K562 (cell line): ENCODE data around the gene PLCB3. TPM values are rescaled to one million over a fixed set of nuclear protein-coding genes. Genes with fewer than 3 reads are reported as not detected.
A peak's percentile ranks its signal among the peaks of the same experiment; 100 is the strongest.

Experiments used
- ATAC-seq: fragments of 200-7000 bp; cut with Tn5 transposase; 3 replicates; pipeline ENCODE4 v1.9.1; 2020; ENCODE audit warnings: moderate library complexity
- BruUV-seq: library from RNA; stranded (reverse); fragments of 400-500 nt; replicated peaks from 2 replicates; lab custom pipeline; 2021; lab: Mats Ljungman, UMichigan
- CTCF ChIA-PET: fragments of 300-600 bp; formaldehyde crosslinking; extraction: SDS; loops from one replicate; lab custom pipeline; 2021; ENCODE audit warnings: low intra/inter-chr PET ratio; lab: Yijun Ruan, JAX
- POLR2A ChIA-PET: fragments of 300-600, 350-650 bp; sonication (Branson Sonifier 250); formaldehyde crosslinking; extraction: SDS; loops from one replicate; lab custom pipeline; 2021; ENCODE audit warnings: antibody characterized with exemption, inconsistent platforms; lab: Yijun Ruan, JAX
- DNase-seq, 4 experiments: peaks; one replicate each; pipeline versions ENCODE4 v3.0.0 to v3.0.0-alpha.2; 2011 to 2018; ENCODE audit warnings: low spot score in 3 of 4, mixed read lengths in 3 of 4; ENCODE audit errors: extremely low read depth in 1 of 4
- FAIRE-seq: peaks from 2 replicates; lab custom pipeline; 2011; peaks lifted over from hg19 to GRCh38; lab: Jason Lieb, UNC
- H2AFZ ChIP-seq: 2 replicates; pipeline ENCODE4 v1.6.0; 2011; ENCODE audit warnings: low read depth, low read length, control low read depth, inconsistent platforms
- H3K27ac ChIP-seq: fragments of 200-600 bp; 3 replicates; pipeline ENCODE4 v1.8.0; 2011; ENCODE audit warnings: low read depth, mild to moderate bottlenecking, control low read depth, inconsistent platforms, low read length, moderate library complexity, mixed read lengths; ENCODE audit errors: extremely low read depth
- H3K27me3 ChIP-seq, 2 experiments: fragments of 300-600 bp in 1 of 2; 2 replicates in 1 of 2; 3 replicates in 1 of 2; pipeline versions ENCODE4 v1.6.0 to v1.8.0; 2011; ENCODE audit warnings: inconsistent platforms in 2 of 2, low read length in 2 of 2, mild to moderate bottlenecking in 1 of 2, mixed read lengths in 1 of 2, moderate library complexity in 1 of 2; ENCODE audit not compliant: control insufficient read depth in 2 of 2, insufficient read depth in 2 of 2
- H3K36me3 ChIP-seq: fragments of 300-600 bp; 3 replicates; pipeline ENCODE4 v1.8.0; 2011; ENCODE audit warnings: mild to moderate bottlenecking, low read length, inconsistent platforms; ENCODE audit not compliant: control insufficient read depth, insufficient read depth
- H3K4me1 ChIP-seq, 2 experiments: fragments of 200-600 bp in 1 of 2; replicated peaks in 1 of 2; 2 replicates in 1 of 2; 3 replicates in 1 of 2; pipeline versions ENCODE4 v1.5.1 to v1.8.0; 2011; ENCODE audit warnings: inconsistent platforms in 2 of 2, low read length in 2 of 2, mild to moderate bottlenecking in 1 of 2, mixed read lengths in 1 of 2, moderate library complexity in 1 of 2; ENCODE audit not compliant: control insufficient read depth in 2 of 2, insufficient read depth in 2 of 2
- H3K4me2 ChIP-seq: 2 replicates; pipeline ENCODE4 v1.6.1; 2011; ENCODE audit warnings: low read length, control low read depth, inconsistent platforms, mixed read lengths; ENCODE audit not compliant: insufficient read depth
- H3K4me3 ChIP-seq: fragments of 200-600 bp; sonication (generic), shearing (Covaris generic); 2 replicates; pipeline ENCODE4 v1.5.1; 2016; ENCODE audit warnings: control low read depth, inconsistent platforms
- H3K79me2 ChIP-seq: fragments of 200-600 bp; 3 replicates; pipeline ENCODE4 v1.8.0; 2011; ENCODE audit warnings: low read length, inconsistent platforms; ENCODE audit not compliant: control insufficient read depth, insufficient read depth
- H3K9ac ChIP-seq, 2 experiments: 2 replicates each; pipeline versions ENCODE4 v1.6.0 to v1.6.1; 2011; ENCODE audit warnings: low read depth in 2 of 2, low read length in 2 of 2, control low read depth in 1 of 2, inconsistent platforms in 1 of 2, mild to moderate bottlenecking in 1 of 2, mixed read lengths in 1 of 2; ENCODE audit not compliant: insufficient read depth in 1 of 2
- H3K9me1 ChIP-seq: one replicate; pipeline ENCODE4 v1.6.0; 2011; ENCODE audit warnings: inconsistent platforms, mild to moderate bottlenecking, low read length, moderate library complexity; ENCODE audit not compliant: control insufficient read depth, insufficient read depth
- H3K9me3 ChIP-seq: replicated peaks from 2 replicates; pipeline ENCODE4 v1.5.1; 2011; ENCODE audit warnings: low read depth, low read length, inconsistent platforms; ENCODE audit not compliant: control insufficient read depth, insufficient read depth
- H4K20me1 ChIP-seq: replicated peaks from 2 replicates; pipeline ENCODE4 v1.6.1; 2011; ENCODE audit warnings: low read length, inconsistent platforms, mixed read lengths; ENCODE audit not compliant: control insufficient read depth, insufficient read depth
- ATF2 ChIP-seq: sonication (generic); formaldehyde crosslinking; IDR thresholded peaks from 2 replicates; pipeline ENCODE4 v1.8.1; 2022; ENCODE audit warnings: missing genetic modification reagents
- ESRRA ChIP-seq: fragments of 450-650 bp; IDR thresholded peaks from 2 replicates; pipeline ENCODE4 v1.6.1; 2014; ENCODE audit warnings: low read depth, mild to moderate bottlenecking, moderate library complexity, borderline replicate concordance
- FOXP4 ChIP-seq: sonication (generic); formaldehyde crosslinking; IDR thresholded peaks from 2 replicates; pipeline ENCODE4 v1.8.0; 2022; ENCODE audit warnings: mild to moderate bottlenecking, missing genetic modification reagents, borderline replicate concordance
- NCOA2 ChIP-seq, 2 experiments: fragments of 450-650 bp; IDR thresholded peaks; 2 replicates each; pipeline ENCODE4 v1.6.1; 2018; ENCODE audit warnings: mild to moderate bottlenecking in 2 of 2, moderate library complexity in 1 of 2; ENCODE audit not compliant: partially characterized antibody in 2 of 2
- NR2C1 ChIP-seq, 2 experiments: fragments of 450-650 bp; IDR thresholded peaks; 2 replicates each; pipeline ENCODE4 v1.6.1; 2017; ENCODE audit warnings: mild to moderate bottlenecking in 2 of 2, antibody characterized with exemption in 1 of 2, inconsistent platforms in 1 of 2, missing compliant biosample characterization in 1 of 2, missing genetic modification characterization in 1 of 2
- RAD51 ChIP-seq: fragments of 450-650 bp; IDR thresholded peaks from 2 replicates; pipeline ENCODE4 v1.7.1; 2016; ENCODE audit warnings: low read depth, mild to moderate bottlenecking, borderline replicate concordance
- RBFOX2 ChIP-seq: fragments of 200-400 bp; formaldehyde crosslinking; IDR thresholded peaks from 2 replicates; pipeline ENCODE4 v1.6.1; 2017; ENCODE audit warnings: low read depth, mild to moderate bottlenecking, low read length, moderate library complexity
- SPI1 ChIP-seq: IDR thresholded peaks from 2 replicates; pipeline ENCODE4 v1.6.1; 2011; ENCODE audit warnings: low read depth, low read length, control low read depth, borderline replicate concordance
- ZNF644 ChIP-seq: fragments of 200-800 bp; sonication (Bioruptor generic); IDR thresholded peaks from 2 replicates; pipeline ENCODE4 v1.6.1; 2016; ENCODE audit warnings: low read depth, missing genetic modification characterization, missing compliant biosample characterization
- WGBS: fragments of 100-300 bp; shearing (Covaris generic); methylation state at CpG from one replicate; pipeline ENCODE4 v1.1.6; 2016; ENCODE audit warnings: low coverage, mixed read lengths; ENCODE audit not compliant: insufficient coverage; ENCODE audit errors: missing lambda C conversion rate; 5-methylcytosine and 5-hydroxymethylcytosine counted together
- in situ Hi-C: fragments of 300-500 bp; cut with MboI; formaldehyde crosslinking; loops from 4 replicates; pipeline ENCODE4 v1.15.0; 2018; ENCODE audit warnings: inconsistent platforms, mixed read lengths
- intact Hi-C: fragments of 100-400 bp; cut with micrococcal nuclease; formaldehyde crosslinking; loops from 2 replicates; pipeline ENCODE4 v1.14.2; 2022
- polyA plus RNA-seq, 8 experiments: library from polyadenylated mRNA; depleted of rRNA in 4 of 8; stranded (reverse) in 5 of 8; unstranded in 3 of 8; fragments of >200 nt; fragmentation: Nextera tagmentation in 2 of 8; fragmentation: Illumina TruSeq in 1 of 8; extraction: Ambion mirVana in 2 of 8; extraction: Trizol in 1 of 8; gene quantifications; 2 replicates each; pipeline versions ENCODE4 v1.2.1 to v1.2.3, GENCODE V29; 2011 to 2014; ENCODE audit warnings: inconsistent platforms in 1 of 8, missing spikeins in 1 of 8
- total RNA-seq, 7 experiments: library from RNA; depleted of rRNA in 6 of 7; stranded (reverse); fragments of >200 nt in 6 of 7; fragmentation: Illumina TruSeq in 2 of 7; extraction: Trizol in 2 of 7; gene quantifications; 2 replicates each; pipeline versions ENCODE4 v1.2.1 to v1.2.3, GENCODE V29; 2011 to 2021; ENCODE audit warnings: low replicate concordance in 1 of 7
- TF ChIP-seq, protein P1 (sequence below), 3 experiments: IDR thresholded peaks in 2 of 3; conservative IDR thresholded peaks in 1 of 3; 2 replicates each; pipeline ENCODE4 v1.5.1; 2011 to 2012; ENCODE audit warnings: low read length in 3 of 3, mild to moderate bottlenecking in 3 of 3, control low read depth in 2 of 3, improper control_type of control experiment in 1 of 3, inconsistent platforms in 1 of 3, low read depth in 1 of 3, mixed read lengths in 1 of 3, moderate library complexity in 1 of 3; ENCODE audit not compliant: insufficient read depth in 2 of 3
- TF ChIP-seq, protein P2 (sequence below): sonication (generic); formaldehyde crosslinking; IDR thresholded peaks from 2 replicates; pipeline ENCODE4 v1.8.0; 2022; ENCODE audit warnings: missing genetic modification reagents, mild to moderate bottlenecking, moderate library complexity, borderline replicate concordance

Gene PLCB3
- total and polyA plus RNA-seq, 9 of the 15 experiments (the other 6 are each of a cell fraction or from before 2014, with no cell fraction given): 0.31 to 44.8 (median 14.6) TPM

GRCh38 chr11:64313491-64314145 is 62.3 kb downstream of the PLCB3 start (continued):
- no peak for TF ChIP-seq ZNF644 (tag)
- no peak for TF ChIP-seq NCOA2 (IDR thresholded peaks at IDR 0.05; ENCODE audit: partially characterized antibody in 2 of 2)

GRCh38 chr11:64314146-64314804 is 62.9 kb downstream of the PLCB3 start:
- in situ Hi-C loops: no loop called here
- Histone ChIP-seq H3K4me1 (peaks cover 4 to 60% of the 10 kb centered on the region in 2 experiments; a peak in 4 of 5 replicates), H2AFZ (no peak overlapping the region), H3K27ac (no peak overlapping the region), H3K4me2 (no peak overlapping the region; the same call in 1 of the 2 replicates), H3K4me3 (no peak overlapping the region), H3K79me2 (peaks cover 51% of the 10 kb centered on the region), H3K36me3 (peaks cover 60% of the 10 kb centered on the region), H3K27me3 (no peaks in the 10 kb centered on the region), H4K20me1 (no peaks in the 10 kb centered on the region; the same call in 1 of the 2 replicates), H3K9ac (peak overlapping the region in 1 of 2 experiments; percentile 32; a peak in 1 of 4 replicates), H3K9me1 (no peaks in the 10 kb centered on the region), H3K9me3 (no peaks in the 10 kb centered on the region)
- intact Hi-C loops: no loop called here
- WGBS: 67% methylated on average over 9 of the region's 19 CpGs
- ATAC-seq (no peak), DNase-seq (peak in 1 of 4 experiments; percentile 45), FAIRE-seq (peak; percentile 15)
- ChIA-PET POLR2A (interaction anchor here (0.5 to 1.0 kb wide), 5 partner anchors 9 to 263 kb away, joined by 3 to 4 read pairs (median 3); no protein-coding TSS in a partner anchor), CTCF (no interaction called here)
- no TSS peak for BruUV-seq
- TF ChIP-seq, protein P1, sequence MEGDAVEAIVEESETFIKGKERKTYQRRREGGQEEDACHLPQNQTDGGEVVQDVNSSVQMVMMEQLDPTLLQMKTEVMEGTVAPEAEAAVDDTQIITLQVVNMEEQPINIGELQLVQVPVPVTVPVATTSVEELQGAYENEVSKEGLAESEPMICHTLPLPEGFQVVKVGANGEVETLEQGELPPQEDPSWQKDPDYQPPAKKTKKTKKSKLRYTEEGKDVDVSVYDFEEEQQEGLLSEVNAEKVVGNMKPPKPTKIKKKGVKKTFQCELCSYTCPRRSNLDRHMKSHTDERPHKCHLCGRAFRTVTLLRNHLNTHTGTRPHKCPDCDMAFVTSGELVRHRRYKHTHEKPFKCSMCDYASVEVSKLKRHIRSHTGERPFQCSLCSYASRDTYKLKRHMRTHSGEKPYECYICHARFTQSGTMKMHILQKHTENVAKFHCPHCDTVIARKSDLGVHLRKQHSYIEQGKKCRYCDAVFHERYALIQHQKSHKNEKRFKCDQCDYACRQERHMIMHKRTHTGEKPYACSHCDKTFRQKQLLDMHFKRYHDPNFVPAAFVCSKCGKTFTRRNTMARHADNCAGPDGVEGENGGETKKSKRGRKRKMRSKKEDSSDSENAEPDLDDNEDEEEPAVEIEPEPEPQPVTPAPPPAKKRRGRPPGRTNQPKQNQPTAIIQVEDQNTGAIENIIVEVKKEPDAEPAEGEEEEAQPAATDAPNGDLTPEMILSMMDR (IDR thresholded peaks at IDR 0.05 in 2 of 3, conservative IDR thresholded peaks at IDR 0.05 in 1 of 3; ENCODE audit: insufficient read depth in 2 of 3, low read depth in 1 of 3, low read length in 3 of 3): peak; percentile 34 to 53 (median 44); a peak in 5 of 6 replicates
- TF ChIP-seq RAD51 (no peak), SPI1 (peak; percentile 58), FOXP4 (CRISPR knock-in tag) (no peak), ESRRA (peak; percentile 18; the same call in 1 of the 2 replicates), ATF2 (CRISPR knock-in tag) (no peak), NR2C1 (IDR thresholded peaks at IDR 0.05) (peak; percentile 49), NR2C1 (tag; IDR thresholded peaks at IDR 0.05) (no peak), RBFOX2 (peak; percentile 41; the same call in 1 of the 2 replicates)
- TF ChIP-seq, protein P2, sequence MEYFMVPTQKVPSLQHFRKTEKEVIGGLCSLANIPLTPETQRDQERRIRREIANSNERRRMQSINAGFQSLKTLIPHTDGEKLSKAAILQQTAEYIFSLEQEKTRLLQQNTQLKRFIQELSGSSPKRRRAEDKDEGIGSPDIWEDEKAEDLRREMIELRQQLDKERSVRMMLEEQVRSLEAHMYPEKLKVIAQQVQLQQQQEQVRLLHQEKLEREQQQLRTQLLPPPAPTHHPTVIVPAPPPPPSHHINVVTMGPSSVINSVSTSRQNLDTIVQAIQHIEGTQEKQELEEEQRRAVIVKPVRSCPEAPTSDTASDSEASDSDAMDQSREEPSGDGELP (CRISPR knock-in tag): no peak
